ENCODE results near the gene C2orf76. TPM values are rescaled to one million over a fixed set of nuclear protein-coding genes. Genes with fewer than 3 reads are reported as not detected.

C2orf76 gene
- total and polyA plus RNA-seq, 2 experiments from 2014 or later, result 16.6 to 17.6 TPM

DNA sequence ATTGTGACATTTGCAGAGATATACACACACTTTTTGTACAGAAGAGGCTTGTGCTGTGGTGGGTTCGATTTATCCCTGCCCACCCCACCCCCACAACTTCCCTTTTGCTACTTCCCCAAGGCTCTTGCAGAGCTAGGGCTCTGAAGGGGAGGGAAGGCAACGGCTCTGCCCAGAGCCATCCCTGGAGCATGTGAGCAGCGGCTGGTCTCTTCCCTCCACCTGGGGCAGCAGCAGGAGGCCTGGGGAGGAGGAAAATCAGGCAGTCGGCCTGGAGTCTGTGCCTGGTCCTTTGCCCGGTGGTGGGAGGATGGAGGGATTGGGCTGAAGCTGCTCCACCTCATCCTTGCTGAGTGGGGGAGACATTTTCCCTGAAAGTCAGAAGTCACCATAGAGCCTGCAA is 103.0 kb downstream of the C2orf76 start:
- DNase-seq (ENCODE audit: low spot score), result no peak
- Histone ChIP-seq H3K9me2 (replicated peaks; ENCODE audit: insufficient read depth) (no peaks in the 10 kb centered on the region), H3K79me2 (no peaks in the 10 kb centered on the region), H3K27ac (no peak overlapping the region), H3K9me3 (ENCODE audit: low read depth) (no peaks in the 10 kb centered on the region), H2AFZ (no peak overlapping the region), H4K20me1 (ENCODE audit: insufficient read depth, poor library complexity, severe bottlenecking) (no peaks in the 10 kb centered on the region), H3K27me3 (no peaks in the 10 kb centered on the region), H3K4me1 (ENCODE audit: insufficient read depth) (peaks cover 11% of the 10 kb centered on the region), H3K4me3 (no peak overlapping the region), H3K4me2 (no peak overlapping the region), H3K36me3 (replicated peaks; ENCODE audit: insufficient read depth, low read depth) (no peaks in the 10 kb centered on the region)
- WGBS (ENCODE audit: low lambda C conversion rate, missing lambda C conversion rate), result 67% methylated on average over 5 of the region's 5 CpGs
- TF ChIP-seq, protein P1, sequence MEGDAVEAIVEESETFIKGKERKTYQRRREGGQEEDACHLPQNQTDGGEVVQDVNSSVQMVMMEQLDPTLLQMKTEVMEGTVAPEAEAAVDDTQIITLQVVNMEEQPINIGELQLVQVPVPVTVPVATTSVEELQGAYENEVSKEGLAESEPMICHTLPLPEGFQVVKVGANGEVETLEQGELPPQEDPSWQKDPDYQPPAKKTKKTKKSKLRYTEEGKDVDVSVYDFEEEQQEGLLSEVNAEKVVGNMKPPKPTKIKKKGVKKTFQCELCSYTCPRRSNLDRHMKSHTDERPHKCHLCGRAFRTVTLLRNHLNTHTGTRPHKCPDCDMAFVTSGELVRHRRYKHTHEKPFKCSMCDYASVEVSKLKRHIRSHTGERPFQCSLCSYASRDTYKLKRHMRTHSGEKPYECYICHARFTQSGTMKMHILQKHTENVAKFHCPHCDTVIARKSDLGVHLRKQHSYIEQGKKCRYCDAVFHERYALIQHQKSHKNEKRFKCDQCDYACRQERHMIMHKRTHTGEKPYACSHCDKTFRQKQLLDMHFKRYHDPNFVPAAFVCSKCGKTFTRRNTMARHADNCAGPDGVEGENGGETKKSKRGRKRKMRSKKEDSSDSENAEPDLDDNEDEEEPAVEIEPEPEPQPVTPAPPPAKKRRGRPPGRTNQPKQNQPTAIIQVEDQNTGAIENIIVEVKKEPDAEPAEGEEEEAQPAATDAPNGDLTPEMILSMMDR (IDR thresholded peaks at IDR 0.05; ENCODE audit: poor library complexity), result no peak
- TF ChIP-seq EZH2 (IDR thresholded peaks at IDR 0.05; ENCODE audit: borderline replicate concordance) (no peak), EZH2phosphoT487 (IDR thresholded peaks at IDR 0.05; ENCODE audit: low read depth, severe bottlenecking, unreplicated experiment) (no peak)

DNA sequence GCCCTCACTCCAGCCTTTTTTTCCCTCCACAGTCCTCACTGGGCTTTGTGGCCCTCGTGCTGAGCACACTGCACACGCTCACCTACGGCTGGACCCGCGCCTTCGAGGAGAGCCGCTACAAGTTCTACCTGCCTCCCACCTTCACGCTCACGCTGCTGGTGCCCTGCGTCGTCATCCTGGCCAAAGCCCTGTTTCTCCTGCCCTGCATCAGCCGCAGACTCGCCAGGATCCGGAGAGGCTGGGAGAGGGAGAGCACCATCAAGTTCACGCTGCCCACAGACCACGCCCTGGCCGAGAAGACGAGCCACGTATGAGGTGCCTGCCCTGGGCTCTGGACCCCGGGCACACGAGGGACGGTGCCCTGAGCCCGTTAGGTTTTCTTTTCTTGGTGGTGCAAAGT is 103.6 kb downstream of the C2orf76 start:
- 96% methylated on average over 23 of the region's 23 CpGs for WGBS (ENCODE audit: low lambda C conversion rate, missing lambda C conversion rate)
- Histone ChIP-seq H3K4me2 (no peak overlapping the region), H3K79me2 (no peaks in the 10 kb centered on the region), H3K4me1 (ENCODE audit: insufficient read depth) (peaks cover 11% of the 10 kb centered on the region), H2AFZ (no peak overlapping the region), H4K20me1 (ENCODE audit: insufficient read depth, poor library complexity, severe bottlenecking) (no peaks in the 10 kb centered on the region), H3K4me3 (no peak overlapping the region), H3K9me2 (replicated peaks; ENCODE audit: insufficient read depth) (no peaks in the 10 kb centered on the region), H3K27ac (no peak overlapping the region), H3K36me3 (replicated peaks; ENCODE audit: insufficient read depth, low read depth) (no peaks in the 10 kb centered on the region), H3K9me3 (ENCODE audit: low read depth) (no peaks in the 10 kb centered on the region), H3K27me3 (no peaks in the 10 kb centered on the region)
- DNase-seq (ENCODE audit: low spot score), result no peak
- TF ChIP-seq, protein P1 (IDR thresholded peaks at IDR 0.05; ENCODE audit: poor library complexity), result no peak
- no peak for TF ChIP-seq EZH2 (IDR thresholded peaks at IDR 0.05; ENCODE audit: borderline replicate concordance)
- no peak for TF ChIP-seq EZH2phosphoT487 (IDR thresholded peaks at IDR 0.05; ENCODE audit: low read depth, severe bottlenecking, unreplicated experiment)

DNA sequence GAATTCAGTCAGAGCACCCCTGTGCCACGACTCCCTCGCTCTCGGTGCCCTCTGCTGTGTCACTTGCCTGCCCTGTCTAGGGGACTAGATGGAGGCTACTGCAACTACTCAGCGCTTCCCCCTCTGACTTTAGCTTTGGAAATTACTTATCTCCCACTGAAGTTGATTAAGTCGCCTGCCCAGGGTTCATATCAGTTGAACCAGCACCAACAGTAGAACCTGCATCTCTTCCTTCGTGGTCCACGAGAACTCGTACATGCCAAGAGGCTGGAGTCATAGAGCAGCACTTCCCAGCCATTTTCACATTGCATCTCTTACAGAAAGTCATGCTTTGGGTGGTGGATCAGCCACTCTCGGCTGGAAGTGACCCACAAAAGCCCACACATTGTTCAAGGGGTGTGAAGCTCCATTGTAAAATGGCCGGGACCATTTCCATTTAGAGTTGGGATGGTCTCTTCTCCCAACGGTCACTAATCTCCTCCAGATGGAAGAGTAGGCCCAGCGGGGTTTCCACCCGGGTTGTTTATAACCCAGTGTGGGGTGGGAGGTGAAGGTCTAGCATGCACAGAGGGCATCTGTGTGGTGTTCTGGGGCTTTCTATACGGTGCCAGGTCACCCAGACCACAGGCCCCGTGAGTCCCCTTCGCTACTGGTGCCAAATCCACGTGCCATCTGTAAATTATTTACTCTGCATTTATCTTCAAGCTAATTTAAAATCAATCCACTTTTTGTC is 105.0 kb downstream of the C2orf76 start:
- Histone ChIP-seq H2AFZ (no peak overlapping the region), H3K27ac (no peak overlapping the region), H3K4me3 (no peak overlapping the region), H3K4me2 (no peak overlapping the region), H3K9me2 (replicated peaks; ENCODE audit: insufficient read depth) (no peaks in the 10 kb centered on the region), H3K9me3 (ENCODE audit: low read depth) (no peaks in the 10 kb centered on the region), H4K20me1 (ENCODE audit: insufficient read depth, poor library complexity, severe bottlenecking) (no peaks in the 10 kb centered on the region), H3K36me3 (replicated peaks; ENCODE audit: insufficient read depth, low read depth) (no peaks in the 10 kb centered on the region), H3K79me2 (no peaks in the 10 kb centered on the region), H3K4me1 (ENCODE audit: insufficient read depth) (peaks cover 11% of the 10 kb centered on the region), H3K27me3 (no peaks in the 10 kb centered on the region)
- 87% methylated on average over 17 of the region's 17 CpGs for WGBS (ENCODE audit: low lambda C conversion rate, missing lambda C conversion rate)
- no peak for DNase-seq (ENCODE audit: low spot score)
- TF ChIP-seq, protein P1 (IDR thresholded peaks at IDR 0.05; ENCODE audit: poor library complexity), result no peak
- no peak for TF ChIP-seq EZH2phosphoT487 (IDR thresholded peaks at IDR 0.05; ENCODE audit: low read depth, severe bottlenecking, unreplicated experiment)
- no peak for TF ChIP-seq EZH2 (IDR thresholded peaks at IDR 0.05; ENCODE audit: borderline replicate concordance)

Data from hepatocyte (in vitro differentiated cells).